ENCODE results near the gene ZNF662. TPM values are rescaled to one million over a fixed set of nuclear protein-coding genes. Genes with fewer than 3 reads are reported as not detected.

The ZNF662 gene
- total and polyA plus RNA-seq, 2 of the 8 experiments (the other 6 are each of a cell fraction or from before 2014, with no cell fraction given), result 0.03 TPM; not detected in 1

DNA sequence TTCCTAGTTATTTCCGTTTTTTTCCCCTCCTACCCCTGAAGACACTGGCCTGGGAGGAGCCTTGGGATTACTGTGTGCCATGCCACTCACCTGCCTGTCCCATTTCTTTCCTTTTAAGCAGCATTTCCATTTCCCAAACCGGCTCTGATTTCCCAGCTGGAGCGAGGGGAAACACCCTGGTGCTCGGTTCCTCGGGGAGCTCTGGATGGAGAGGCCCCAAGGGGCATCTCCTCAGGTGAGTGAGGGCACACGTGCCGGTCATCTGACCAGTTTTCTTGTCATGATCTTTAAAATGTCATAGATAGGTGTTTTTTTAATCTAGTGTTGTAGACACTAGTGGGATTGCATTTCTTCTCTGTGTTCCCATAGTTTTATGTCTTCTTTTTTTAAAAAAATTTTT, 2.7 kb downstream of the ZNF662 start:
- H3K27ac ChIP-seq (ENCODE audit: low read depth, low read length), result no peak overlapping the region
- CTCF ChIA-PET (ENCODE audit: partially characterized antibody), result no interaction called here
- no peak overlapping the region for H4K91ac ChIP-seq (replicated peaks; ENCODE audit: insufficient read length, low read length)
- H2AK5ac ChIP-seq (ENCODE audit: low read depth, low read length), result no peak overlapping the region
- no peak overlapping the region for H4K5ac ChIP-seq (ENCODE audit: insufficient read length, low read depth, low read length)
- no peak overlapping the region for H2BK120ac ChIP-seq (replicated peaks; ENCODE audit: low read depth, low read length)
- DNase-seq (ENCODE audit: low read depth in 1 of 2, low spot score in 2 of 2) (no peak), FAIRE-seq (no peak)
- no peaks in the 10 kb centered on the region for H3K79me2 ChIP-seq (ENCODE audit: control insufficient read depth in 1 of 2, insufficient read depth in 2 of 2, low read length in 2 of 2)
- H3K23me2 ChIP-seq (ENCODE audit: low read depth, low read length), result no peaks in the 10 kb centered on the region
- H2BK5ac ChIP-seq (ENCODE audit: low read depth, low read length), result no peak overlapping the region
- no peak overlapping the region for H3K4ac ChIP-seq (replicated peaks; ENCODE audit: insufficient read length, low read depth, low read length)
- no peak overlapping the region for H3K14ac ChIP-seq (ENCODE audit: insufficient read length)
- H3K27me3 ChIP-seq (replicated peaks in 1 of 4; ENCODE audit: control insufficient read depth in 3 of 4, extremely low read depth in 1 of 4, insufficient read depth in 3 of 4, low read length in 3 of 4), result no peaks in the 10 kb centered on the region
- H4K20me1 ChIP-seq (replicated peaks in 1 of 2; ENCODE audit: control insufficient read depth in 1 of 2, insufficient read depth in 2 of 2, low read length in 2 of 2), result no peaks in the 10 kb centered on the region
- H3K4me2 ChIP-seq (ENCODE audit: insufficient read depth in 1 of 2, low read depth in 2 of 2, low read length in 2 of 2), result no peak overlapping the region
- H3K9ac ChIP-seq (replicated peaks in 1 of 4; ENCODE audit: extremely low read depth in 1 of 4, low read depth in 3 of 4, low read length in 3 of 4), result no peak overlapping the region
- no peak overlapping the region for H4K8ac ChIP-seq (ENCODE audit: extremely low read depth, insufficient read depth, low read length)
- 91% methylated on average over 7 of the region's 7 CpGs; no CpG with 5 or more reads in 1 of the 2 experiments for WGBS, 2 experiments (ENCODE audit: extremely low coverage in 1 of 2, insufficient coverage in 1 of 2, insufficient read length in 1 of 2, insufficient replicate concordance in 2 of 2, low coverage in 1 of 2, low lambda C conversion rate in 2 of 2, missing lambda C conversion rate in 1 of 2)
- H3K4me1 ChIP-seq (replicated peaks in 1 of 4; ENCODE audit: control insufficient read depth in 3 of 4, insufficient read depth in 4 of 4, low read length in 3 of 4), result no peaks in the 10 kb centered on the region; a peak in 1 of 7 replicates
- TF ChIP-seq NANOG (IDR thresholded peaks at IDR 0.05; ENCODE audit: insufficient read depth, low read depth, low read length, poor library complexity, severe bottlenecking) (no peak), TEAD4 (IDR thresholded peaks at IDR 0.05; ENCODE audit: low read depth, low read length) (no peak), ASH2L (IDR thresholded peaks at IDR 0.05; ENCODE audit: low read length) (no peak), TAF1 (IDR thresholded peaks at IDR 0.05; ENCODE audit: low read depth, low read length) (no peak), CEBPB (IDR thresholded peaks at IDR 0.05; ENCODE audit: low read depth, low read length) (no peak)
- TF ChIP-seq, protein P1, sequence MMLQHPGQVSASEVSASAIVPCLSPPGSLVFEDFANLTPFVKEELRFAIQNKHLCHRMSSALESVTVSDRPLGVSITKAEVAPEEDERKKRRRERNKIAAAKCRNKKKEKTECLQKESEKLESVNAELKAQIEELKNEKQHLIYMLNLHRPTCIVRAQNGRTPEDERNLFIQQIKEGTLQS (IDR thresholded peaks at IDR 0.05; ENCODE audit: insufficient read depth, low read depth, low read length), result no peak
- no peaks in the 10 kb centered on the region for H3K36me3 ChIP-seq (ENCODE audit: control insufficient read depth in 2 of 4, insufficient read depth in 4 of 4, low read length in 3 of 4)
- H2BK15ac ChIP-seq (ENCODE audit: low read length), result no peak overlapping the region
- POLR2A ChIA-PET (ENCODE audit: partially characterized antibody), result no interaction called here
- H3K79me1 ChIP-seq (ENCODE audit: low read depth, low read length), result no peaks in the 10 kb centered on the region
- H2AFZ ChIP-seq (ENCODE audit: low read length), result peak overlapping the region; percentile 46; the same call in 1 of the 2 replicates
- no peak overlapping the region for H2BK12ac ChIP-seq (ENCODE audit: low read depth, low read length)
- H3K9me3 ChIP-seq (ENCODE audit: insufficient read depth in 2 of 2, low read depth in 1 of 2, low read length in 1 of 2), result peaks cover 9 to 29% of the 10 kb centered on the region in 2 experiments
- no peak overlapping the region for H3K4me3 ChIP-seq (ENCODE audit: extremely low read depth in 1 of 4, insufficient read depth in 2 of 4, low read depth in 3 of 4, low read length in 4 of 4)
- H3K23ac ChIP-seq (ENCODE audit: insufficient read length), result no peak overlapping the region
- H3K56ac ChIP-seq (replicated peaks; ENCODE audit: insufficient read length, low read depth, low read length), result no peak overlapping the region
- H2BK20ac ChIP-seq (ENCODE audit: low read length), result no peak overlapping the region
- H3K18ac ChIP-seq (ENCODE audit: extremely low read depth, low read length), result no peak overlapping the region
